Thyroid gland (tissue), 4 donors: ENCODE data around the gene DLG1. TPM values are rescaled to one million over a fixed set of nuclear protein-coding genes. Genes with fewer than 3 reads are reported as not detected.

Source experiments
- DNase-seq, 2 donors: peaks; one replicate each; pipeline ENCODE4 v3.0.0-alpha.2; 2019
- H3K27ac ChIP-seq, 3 donors: fragments of 200-600 bp; sonication (generic); 1 replicate in 2 of 3; 2 replicates in 1 of 3; pipeline ENCODE4 v1.5.1; 2016 to 2019; ENCODE audit warnings: mild to moderate bottlenecking in 1 of 3, moderate library complexity in 1 of 3
- H3K27me3 ChIP-seq: fragments of 200-600 bp; sonication (generic); one replicate; pipeline ENCODE4 v1.5.1; 2019
- H3K36me3 ChIP-seq, 2 donors: fragments of 200-600 bp; sonication (generic); one replicate each; pipeline ENCODE4 v1.5.1; 2016 to 2019
- H3K4me1 ChIP-seq, 2 donors: fragments of 200-600 bp; sonication (generic); one replicate each; pipeline ENCODE4 v1.5.1; 2017 to 2019
- H3K4me3 ChIP-seq, 3 donors: fragments of 200-600 bp; sonication (generic); replicated peaks in 1 of 3; 1 replicate in 2 of 3; 2 replicates in 1 of 3; pipeline ENCODE4 v1.5.1; 2016; ENCODE audit warnings: mild to moderate bottlenecking in 1 of 3
- H3K9me3 ChIP-seq: fragments of 200-600 bp; sonication (generic); one replicate; pipeline ENCODE4 v1.5.1; 2017
- CTCF ChIP-seq, 6 experiments: fragments of 200-600 bp in 3 of 6; fragments of 450-650 bp in 3 of 6; sonication (generic) in 3 of 6; IDR thresholded peaks; one replicate each; pipeline ENCODE4 v1.5.1; 2016 to 2019; ENCODE audit warnings: antibody characterized with exemption in 6 of 6, mild to moderate bottlenecking in 2 of 6, inconsistent platforms in 1 of 6, moderate library complexity in 1 of 6
- POLR2A ChIP-seq, 2 donors: fragments of 450-650 bp; IDR thresholded peaks; one replicate each; pipeline ENCODE4 v1.6.1; 2017; ENCODE audit warnings: antibody characterized with exemption in 2 of 2, mild to moderate bottlenecking in 2 of 2, moderate library complexity in 1 of 2
- WGBS, 2 donors: methylation state at CpG; one replicate each; pipeline ENCODE4 v1.1.5; 2017; 5-methylcytosine and 5-hydroxymethylcytosine counted together
- intact Hi-C: fragments of 100-400 bp; cut with DNase I; formaldehyde crosslinking; loops from one replicate; pipeline ENCODE4 v1.15.1; 2023
- total RNA-seq, 4 donors: library from RNA; depleted of rRNA; stranded (reverse); fragments of >200 nt; gene quantifications; one replicate each; pipeline ENCODE4 v1.2.3, GENCODE V29; 2016

DLG1 gene
- total RNA-seq, 4 donors from 2014 or later = 111 to 233 (median 174) TPM

- H3K27ac ChIP-seq = no peak overlapping the region
- intact Hi-C loops = no loop called here
- 93 to 95% methylated on average over 1 of the region's 1 CpG for WGBS, 2 donors
These were observed 69.2 kb downstream of the DLG1 start for GRCh38 chr3:197229178-197229577.

DNA sequence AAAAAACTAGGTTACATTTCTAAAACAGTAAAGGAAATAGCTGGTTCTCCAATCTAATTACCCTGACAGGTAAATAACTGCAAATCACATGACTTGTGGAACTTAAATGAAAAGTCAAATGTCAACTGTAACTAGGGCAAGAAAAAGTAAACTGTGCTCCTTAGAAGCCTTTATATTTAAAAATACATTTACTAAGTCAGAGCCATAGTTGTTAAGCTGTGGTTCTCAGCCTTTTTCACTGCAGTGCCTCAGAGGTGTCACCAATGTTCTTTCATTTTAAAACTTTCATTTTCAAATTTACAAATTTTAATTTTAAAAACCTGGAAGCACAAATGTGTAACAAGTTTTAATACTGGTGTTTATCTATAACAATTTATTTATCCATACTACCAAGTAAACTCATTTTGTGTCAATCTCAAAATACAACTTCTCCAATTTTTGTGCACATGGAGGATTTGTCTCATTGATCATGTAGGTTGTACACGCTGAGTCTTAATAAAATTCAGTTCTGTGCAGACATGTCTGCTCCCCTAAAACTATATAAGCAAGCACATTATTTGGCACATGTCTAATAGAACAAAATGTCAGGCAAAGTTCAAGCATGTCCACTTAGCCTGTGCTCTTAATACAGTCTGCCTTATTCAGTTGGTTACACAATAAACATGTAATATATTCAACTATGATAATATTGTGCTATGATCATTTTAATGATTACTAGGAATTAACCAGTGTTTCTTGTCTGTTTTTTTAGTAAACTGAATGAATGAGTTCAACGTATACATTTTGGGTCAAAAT, 70.4 kb downstream of the DLG1 start:
- TF ChIP-seq CTCF (IDR thresholded peaks at IDR 0.05) (no peak), POLR2A (IDR thresholded peaks at IDR 0.05) (no peak)
- 69 to 80% methylated on average over 2 of the region's 2 CpGs for WGBS, 2 donors
- intact Hi-C loops = no loop called here

More at GRCh38 chr3:197229178-197229577, 69.2 kb downstream of the DLG1 start:
- H3K4me3 ChIP-seq = no peak overlapping the region
- no peaks in the 10 kb centered on the region for H3K36me3 ChIP-seq
- TF ChIP-seq POLR2A (IDR thresholded peaks at IDR 0.05) (no peak), CTCF (IDR thresholded peaks at IDR 0.05) (no peak)
- no peaks in the 10 kb centered on the region for H3K9me3 ChIP-seq
- DNase-seq = no peak
- H3K27me3 ChIP-seq = no peaks in the 10 kb centered on the region
- H3K4me1 ChIP-seq = peaks cover 8 to 55% of the 10 kb centered on the region in 2 donors

DNA sequence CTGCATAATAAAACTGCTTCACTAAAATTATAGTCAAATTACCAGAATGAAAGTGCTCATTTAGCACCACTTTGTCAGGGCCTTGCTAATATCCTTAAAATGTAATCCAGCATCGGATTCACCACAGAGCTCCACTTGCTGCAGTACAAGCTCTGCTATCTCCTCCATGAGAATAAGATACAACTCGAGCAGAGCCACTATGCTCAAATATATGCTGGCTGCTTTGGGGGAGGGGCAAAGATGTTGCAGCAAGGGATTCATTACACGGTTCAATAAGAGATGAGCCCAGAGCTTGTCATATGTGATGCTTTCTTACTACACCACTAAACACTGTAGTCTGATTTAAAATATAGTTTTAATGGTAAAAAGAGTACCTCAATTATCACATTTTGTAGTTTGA, 72.2 kb downstream of the DLG1 start:
- no peak for TF ChIP-seq POLR2A (IDR thresholded peaks at IDR 0.05)
- no peak for TF ChIP-seq CTCF (IDR thresholded peaks at IDR 0.05)
- intact Hi-C loops = no loop called here
- Histone ChIP-seq H3K27me3 (no peaks in the 10 kb centered on the region), H3K27ac (no peak overlapping the region), H3K4me3 (no peak overlapping the region), H3K9me3 (no peaks in the 10 kb centered on the region), H3K36me3 (no peaks in the 10 kb centered on the region), H3K4me1 (peaks cover 8 to 67% of the 10 kb centered on the region in 2 donors)
- 65 to 80% methylated on average over 3 of the region's 3 CpGs for WGBS, 2 donors
- DNase-seq = no peak

More for the DNA sequence above, 70.4 kb downstream of the DLG1 start:
- no peak overlapping the region for H3K4me3 ChIP-seq
- DNase-seq = no peak
- no peak overlapping the region for H3K27ac ChIP-seq
- no peaks in the 10 kb centered on the region for H3K27me3 ChIP-seq
- H3K4me1 ChIP-seq = peaks cover 8 to 57% of the 10 kb centered on the region in 2 donors
- no peaks in the 10 kb centered on the region for H3K9me3 ChIP-seq
- no peaks in the 10 kb centered on the region for H3K36me3 ChIP-seq

DNA sequence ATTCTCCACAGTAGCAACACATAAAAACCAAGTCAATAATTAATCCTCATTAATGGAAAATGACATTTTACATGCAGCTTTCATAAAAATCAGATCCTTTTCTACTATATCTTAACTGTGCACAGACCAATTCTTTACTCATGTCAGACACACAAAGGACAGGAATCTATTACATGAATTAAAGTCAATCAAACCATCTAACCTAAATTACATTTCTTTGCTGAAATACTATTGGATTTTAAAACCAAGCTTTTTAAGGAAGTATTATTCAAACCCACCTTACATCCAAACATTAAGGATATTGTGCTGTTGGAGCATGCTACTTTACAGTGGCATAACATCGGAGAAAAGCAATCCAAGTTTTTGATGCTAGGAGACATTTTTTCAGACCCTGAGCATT, 72.8 kb downstream of the DLG1 start:
- Histone ChIP-seq H3K9me3 (no peaks in the 10 kb centered on the region), H3K27ac (no peak overlapping the region), H3K4me3 (no peak overlapping the region), H3K36me3 (no peaks in the 10 kb centered on the region), H3K27me3 (no peaks in the 10 kb centered on the region), H3K4me1 (peaks cover 8 to 64% of the 10 kb centered on the region in 2 donors)
- 89 to 97% methylated on average over 1 of the region's 1 CpG for WGBS, 2 donors
- no peak for TF ChIP-seq POLR2A (IDR thresholded peaks at IDR 0.05)
- TF ChIP-seq CTCF (IDR thresholded peaks at IDR 0.05) = no peak
- intact Hi-C loops = no loop called here
- DNase-seq = no peak

DNA sequence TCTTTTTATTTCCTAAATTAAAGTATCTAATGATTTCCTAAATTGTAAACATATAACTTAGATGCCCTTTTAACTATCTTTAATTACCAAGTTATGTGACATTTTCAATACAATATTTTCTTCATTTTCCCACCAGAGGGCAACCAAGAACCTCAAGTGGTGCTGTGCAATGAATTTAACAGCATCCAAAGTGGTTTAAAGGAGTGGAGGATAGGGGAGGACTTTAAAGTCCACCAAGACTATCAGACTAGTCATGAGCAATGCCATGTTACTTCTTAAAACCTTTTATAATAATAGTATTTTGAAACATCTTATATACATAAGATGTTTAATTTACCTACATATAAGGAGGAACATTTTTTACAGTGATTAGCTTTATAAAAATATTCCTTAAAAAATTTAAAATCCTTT, 74.4 kb downstream of the DLG1 start:
- intact Hi-C loops = no loop called here
- Histone ChIP-seq H3K27me3 (no peaks in the 10 kb centered on the region), H3K9me3 (no peaks in the 10 kb centered on the region), H3K4me1 (peaks cover 8 to 54% of the 10 kb centered on the region in 2 donors), H3K36me3 (no peaks in the 10 kb centered on the region), H3K4me3 (no peak overlapping the region), H3K27ac (no peak overlapping the region)
- peak; percentile 19 to 64 (median 60) for TF ChIP-seq CTCF (IDR thresholded peaks at IDR 0.05)
- no peak for TF ChIP-seq POLR2A (IDR thresholded peaks at IDR 0.05)
- no peak for DNase-seq
